Ishikawa (cell line): ENCODE measurements around the gene PROK1.

Source experiments
- CEBPB ChIP-seq: IDR thresholded peaks from 2 replicates; pipeline ENCODE4 v1.6.1; 2012
- CREB1 ChIP-seq: IDR thresholded peaks from 2 replicates; pipeline ENCODE4 v1.6.1; 2012; ENCODE audit warnings: low read depth
- EGR1 ChIP-seq: IDR thresholded peaks from 2 replicates; pipeline ENCODE4 v1.6.1; 2012
- EP300 ChIP-seq: IDR thresholded peaks from 2 replicates; pipeline ENCODE4 v1.6.1; 2012; ENCODE audit warnings: borderline replicate concordance
- FOXM1 ChIP-seq: IDR thresholded peaks from 2 replicates; pipeline ENCODE4 v1.6.1; 2012; ENCODE audit warnings: low read depth, borderline replicate concordance
- NFIC ChIP-seq: IDR thresholded peaks from 2 replicates; pipeline ENCODE4 v1.6.1; 2012
- RAD21 ChIP-seq: IDR thresholded peaks from 2 replicates; pipeline ENCODE4 v1.6.1; 2012; ENCODE audit warnings: low read depth
- REST ChIP-seq: IDR thresholded peaks from 2 replicates; pipeline ENCODE4 v1.6.1; 2012; ENCODE audit warnings: low read depth, mild to moderate bottlenecking
- TAF1 ChIP-seq: IDR thresholded peaks from 2 replicates; pipeline ENCODE4 v1.6.1; 2012; ENCODE audit warnings: low read depth, mild to moderate bottlenecking
- TCF12 ChIP-seq: IDR thresholded peaks from 2 replicates; pipeline ENCODE4 v1.6.1; 2012; ENCODE audit warnings: low read depth
- TEAD4 ChIP-seq: IDR thresholded peaks from 2 replicates; pipeline ENCODE4 v1.6.1; 2012
- USF1 ChIP-seq: IDR thresholded peaks from 2 replicates; pipeline ENCODE4 v1.6.1; 2012
- YY1 ChIP-seq: IDR thresholded peaks from 2 replicates; pipeline ENCODE4 v1.6.1; 2012; ENCODE audit warnings: low read depth
- ZBTB7A ChIP-seq: IDR thresholded peaks from 2 replicates; pipeline ENCODE4 v1.6.1; 2012; ENCODE audit warnings: low read depth
- TF ChIP-seq, protein P1 (sequence below): IDR thresholded peaks from 2 replicates; pipeline ENCODE4 v1.6.1; 2012

PROK1 gene

GRCh38 chr1:110503471-110503870 is 52.5 kb downstream of the PROK1 start:
- no peak for TF ChIP-seq FOXM1
- no peak for TF ChIP-seq CEBPB
- no peak for TF ChIP-seq NFIC
- TF ChIP-seq, protein P1, sequence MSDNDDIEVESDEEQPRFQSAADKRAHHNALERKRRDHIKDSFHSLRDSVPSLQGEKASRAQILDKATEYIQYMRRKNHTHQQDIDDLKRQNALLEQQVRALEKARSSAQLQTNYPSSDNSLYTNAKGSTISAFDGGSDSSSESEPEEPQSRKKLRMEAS = no peak
- TF ChIP-seq TAF1 = no peak
- no peak for TF ChIP-seq USF1
- TF ChIP-seq REST = no peak
- TF ChIP-seq RAD21 = no peak

- TF ChIP-seq EP300 (no peak), USF1 (no peak), REST (no peak), TAF1 (no peak), EGR1 (no peak), TCF12 (no peak), CREB1 (no peak), NFIC (no peak), ZBTB7A (no peak), CEBPB (no peak), RAD21 (no peak), YY1 (no peak), FOXM1 (no peak), TEAD4 (no peak)
- TF ChIP-seq, protein P1 = no peak
Measured at GRCh38 chr1:110504226-110504625, 53.3 kb downstream of the PROK1 start.

DNA sequence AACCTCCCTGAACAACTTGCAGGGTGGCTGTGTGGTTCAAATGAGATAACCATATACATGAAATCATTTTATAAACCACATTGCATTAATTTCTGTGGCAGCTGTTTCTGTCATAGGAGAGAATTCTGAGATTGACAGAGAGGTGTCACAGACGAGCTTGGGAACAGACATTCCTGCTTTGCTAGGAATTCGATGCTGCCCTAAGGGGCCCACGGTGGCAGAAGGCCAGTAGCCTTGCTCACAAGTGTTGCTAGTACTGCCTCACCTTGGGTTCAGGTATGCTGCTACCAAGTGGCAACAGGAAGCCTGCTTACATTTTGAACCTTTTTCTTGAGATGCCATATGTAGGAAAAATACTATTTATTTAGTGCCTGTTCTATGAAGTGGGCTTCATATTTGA is 54.6 kb downstream of the PROK1 start:
- TF ChIP-seq REST (no peak), YY1 (no peak), TEAD4 (no peak), TAF1 (no peak), EGR1 (no peak), FOXM1 (no peak), NFIC (no peak), USF1 (no peak), CEBPB (no peak), RAD21 (no peak), EP300 (no peak), TCF12 (no peak), CREB1 (no peak), ZBTB7A (no peak)
- TF ChIP-seq, protein P1 = no peak

DNA sequence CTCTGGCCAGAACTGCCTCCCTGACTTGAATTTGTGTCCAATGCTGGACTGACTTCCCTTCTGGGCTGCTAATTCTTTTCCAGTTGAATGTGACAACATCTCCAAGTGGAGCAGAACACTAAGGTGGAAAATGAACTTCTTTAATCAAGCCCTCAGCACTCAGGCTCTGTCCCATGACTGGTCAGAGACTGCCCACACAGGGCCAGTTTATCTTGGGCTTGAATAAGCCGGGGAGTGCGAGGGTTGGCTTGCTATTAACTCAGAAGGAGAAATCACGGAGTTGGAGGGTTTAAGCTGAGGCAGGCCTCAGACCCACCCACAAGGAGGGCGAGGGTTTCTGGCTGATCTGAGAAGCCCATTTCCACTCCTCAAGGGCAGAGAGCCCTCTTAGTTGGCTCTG is 55.6 kb downstream of the PROK1 start:
- TF ChIP-seq REST (no peak), USF1 (no peak), CREB1 (no peak), YY1 (no peak), TEAD4 (no peak), TAF1 (no peak), NFIC (no peak), TCF12 (no peak), CEBPB (no peak), EGR1 (no peak), EP300 (no peak), FOXM1 (no peak), ZBTB7A (no peak), RAD21 (no peak)
- TF ChIP-seq, protein P1 = no peak
